Stimulated activated CD4-positive, alpha-beta T cell treated with anti-CD3 and anti-CD28 coated beads, Interleukin-1b, Interleukin-23, amount 100 ng/mL, for 4 hours (primary cell): Measurements from ENCODE around the gene LURAP1L.

Experiments
- DNase-seq, 2 donors: peaks; one replicate each; pipeline ENCODE4 v3.0.0-alpha.2; 2020; ENCODE audit warnings: low read depth in 2 of 2

Gene LURAP1L

GRCh38 chr9:12812710-12813109 lies 37.9 kb downstream of the LURAP1L start:
- DNase-seq: no peak

- no peak for DNase-seq
Observed at GRCh38 chr9:12813533-12813932, 38.7 kb downstream of the LURAP1L start.

GRCh38 chr9:12813960-12814876 lies 39.4 kb downstream of the LURAP1L start:
- no peak for DNase-seq

- DNase-seq: no peak
Observed at GRCh38 chr9:12814877-12815237, 40.0 kb downstream of the LURAP1L start.

GRCh38 chr9:12815888-12816287 lies 41.1 kb downstream of the LURAP1L start:
- no peak for DNase-seq

- no peak for DNase-seq
Observed at GRCh38 chr9:12816656-12817101, 41.9 kb downstream of the LURAP1L start.

- DNase-seq: no peak
Observed at GRCh38 chr9:12817702-12818101, 42.9 kb downstream of the LURAP1L start.

GRCh38 chr9:12818431-12819000 lies 43.7 kb downstream of the LURAP1L start:
- DNase-seq: no peak

GRCh38 chr9:12819436-12820185 lies 44.8 kb downstream of the LURAP1L start:
- no peak for DNase-seq

- DNase-seq: no peak
Observed at GRCh38 chr9:12822111-12822510, 47.3 kb downstream of the LURAP1L start.

GRCh38 chr9:12826924-12827565 lies 52.2 kb downstream of the LURAP1L start:
- DNase-seq: no peak

GRCh38 chr9:12833701-12834100 lies 58.9 kb downstream of the LURAP1L start:
- no peak for DNase-seq

GRCh38 chr9:12838546-12838945 lies 63.7 kb downstream of the LURAP1L start:
- no peak for DNase-seq

- DNase-seq: no peak
Observed at GRCh38 chr9:12843735-12844134, 68.9 kb downstream of the LURAP1L start.

GRCh38 chr9:12846035-12846434 lies 71.2 kb downstream of the LURAP1L start:
- no peak for DNase-seq

GRCh38 chr9:12847561-12847960 lies 72.7 kb downstream of the LURAP1L start:
- no peak for DNase-seq

GRCh38 chr9:12849486-12850003 lies 74.7 kb downstream of the LURAP1L start:
- DNase-seq: no peak

GRCh38 chr9:12851341-12852090 lies 76.7 kb downstream of the LURAP1L start:
- DNase-seq: no peak

- DNase-seq: no peak
Observed at GRCh38 chr9:12853051-12853450, 78.2 kb downstream of the LURAP1L start.

- no peak for DNase-seq
Observed at GRCh38 chr9:12854221-12854620, 79.4 kb downstream of the LURAP1L start.

- DNase-seq: no peak
Observed at GRCh38 chr9:12855066-12855465, 80.2 kb downstream of the LURAP1L start.
